Suprapubic skin (tissue), 4 donors: ENCODE data around the gene ARHGAP25.

Experiments used
- POLR2A ChIP-seq, 2 donors: fragments of 450-650 bp; IDR thresholded peaks; one replicate each; pipeline ENCODE4 v1.6.1; 2017; ENCODE audit warnings: antibody characterized with exemption in 2 of 2, mild to moderate bottlenecking in 2 of 2, moderate library complexity in 2 of 2
- POLR2AphosphoS5 ChIP-seq, 3 donors: sonication (generic); formaldehyde crosslinking; IDR thresholded peaks; one replicate each; pipeline ENCODE4 v1.6.1; 2017; ENCODE audit warnings: antibody characterized with exemption in 3 of 3
- TF ChIP-seq, protein P1 (sequence below), 2 donors: fragments of 200-600 bp in 1 of 2; fragments of 450-650 bp in 1 of 2; sonication (generic) in 1 of 2; IDR thresholded peaks; one replicate each; pipeline ENCODE4 v1.5.1; 2016 to 2019; ENCODE audit warnings: antibody characterized with exemption in 2 of 2, mild to moderate bottlenecking in 1 of 2, moderate library complexity in 1 of 2

GRCh38 chr2:68700560-68700959, 34.1 kb upstream of the ARHGAP25 start:
- TF ChIP-seq, protein P1, sequence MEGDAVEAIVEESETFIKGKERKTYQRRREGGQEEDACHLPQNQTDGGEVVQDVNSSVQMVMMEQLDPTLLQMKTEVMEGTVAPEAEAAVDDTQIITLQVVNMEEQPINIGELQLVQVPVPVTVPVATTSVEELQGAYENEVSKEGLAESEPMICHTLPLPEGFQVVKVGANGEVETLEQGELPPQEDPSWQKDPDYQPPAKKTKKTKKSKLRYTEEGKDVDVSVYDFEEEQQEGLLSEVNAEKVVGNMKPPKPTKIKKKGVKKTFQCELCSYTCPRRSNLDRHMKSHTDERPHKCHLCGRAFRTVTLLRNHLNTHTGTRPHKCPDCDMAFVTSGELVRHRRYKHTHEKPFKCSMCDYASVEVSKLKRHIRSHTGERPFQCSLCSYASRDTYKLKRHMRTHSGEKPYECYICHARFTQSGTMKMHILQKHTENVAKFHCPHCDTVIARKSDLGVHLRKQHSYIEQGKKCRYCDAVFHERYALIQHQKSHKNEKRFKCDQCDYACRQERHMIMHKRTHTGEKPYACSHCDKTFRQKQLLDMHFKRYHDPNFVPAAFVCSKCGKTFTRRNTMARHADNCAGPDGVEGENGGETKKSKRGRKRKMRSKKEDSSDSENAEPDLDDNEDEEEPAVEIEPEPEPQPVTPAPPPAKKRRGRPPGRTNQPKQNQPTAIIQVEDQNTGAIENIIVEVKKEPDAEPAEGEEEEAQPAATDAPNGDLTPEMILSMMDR (IDR thresholded peaks at IDR 0.05) = no peak
- TF ChIP-seq POLR2AphosphoS5 (IDR thresholded peaks at IDR 0.05) = no peak
- TF ChIP-seq POLR2A (IDR thresholded peaks at IDR 0.05) = no peak
